Endothelial cell of umbilical vein (primary cell): ENCODE results near the gene PLXNC1.

Experiments
- EZH2 ChIP-seq: IDR thresholded peaks from 2 replicates; pipeline ENCODE4 v1.6.1; 2012; ENCODE audit warnings: borderline replicate concordance, low read depth, mild to moderate bottlenecking, moderate library complexity, low read length, inconsistent platforms; ENCODE audit not compliant: severe bottlenecking
- FOS ChIP-seq: IDR thresholded peaks from 2 replicates; pipeline ENCODE4 v1.6.1; 2011; ENCODE audit warnings: mild to moderate bottlenecking, low read length, moderate library complexity, borderline replicate concordance; ENCODE audit not compliant: insufficient read depth
- GATA2 ChIP-seq: IDR thresholded peaks from 2 replicates; pipeline ENCODE4 v1.7.0; 2011; ENCODE audit warnings: low read depth, mild to moderate bottlenecking, moderate library complexity, mixed read lengths, low read length; ENCODE audit not compliant: insufficient read length, insufficient read depth
- JUN ChIP-seq: IDR thresholded peaks from 2 replicates; pipeline ENCODE4 v1.6.1; 2011; ENCODE audit warnings: borderline replicate concordance, low read depth; ENCODE audit not compliant: insufficient read length, insufficient read depth
- POLR2A ChIP-seq: IDR thresholded peaks from 2 replicates; pipeline ENCODE4 v1.6.1; 2012; ENCODE audit warnings: low read depth, mild to moderate bottlenecking, control low read depth, low read length
- POLR2AphosphoS5 ChIP-seq: IDR thresholded peaks from 2 replicates; pipeline ENCODE4 v1.6.1; 2012; ENCODE audit warnings: low read depth, mild to moderate bottlenecking, control low read depth, low read length, moderate library complexity; ENCODE audit not compliant: insufficient read depth
- TF ChIP-seq, protein P1 (sequence below), 2 donors: IDR thresholded peaks; 1 replicate in 1 of 2; 2 replicates in 1 of 2; pipeline ENCODE4 v1.5.1; 2011; ENCODE audit warnings: low read length in 2 of 2, mild to moderate bottlenecking in 2 of 2, moderate library complexity in 2 of 2, control low read depth in 1 of 2, inconsistent platforms in 1 of 2, low read depth in 1 of 2; ENCODE audit not compliant: insufficient read depth in 1 of 2; ENCODE audit errors: extremely low read depth in 1 of 2
- TF ChIP-seq, protein P2 (sequence below): IDR thresholded peaks from 2 replicates; pipeline ENCODE4 v1.6.1; 2011; ENCODE audit not compliant: insufficient read depth, insufficient read length

DNA sequence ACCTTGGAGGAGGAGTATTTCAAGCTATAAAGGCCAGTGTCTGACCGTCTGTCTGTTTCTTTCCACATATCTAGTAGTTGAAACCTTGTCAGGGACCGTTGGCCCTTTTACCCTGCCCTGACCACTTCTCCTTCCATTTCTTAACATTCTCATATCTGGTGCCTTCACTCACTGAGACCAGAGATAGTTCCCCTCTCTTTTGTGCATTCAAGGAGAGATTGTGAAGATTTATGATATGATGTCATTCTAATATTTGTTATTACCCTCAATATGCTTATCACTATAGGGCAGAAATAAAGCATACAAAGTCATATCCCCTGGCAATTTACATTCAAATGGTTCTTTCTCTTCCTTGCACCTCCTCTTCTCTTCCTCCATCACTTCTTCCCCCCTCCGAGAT is 83.3 kb downstream of the PLXNC1 start:
- TF ChIP-seq POLR2AphosphoS5 = no peak
- TF ChIP-seq, protein P1, sequence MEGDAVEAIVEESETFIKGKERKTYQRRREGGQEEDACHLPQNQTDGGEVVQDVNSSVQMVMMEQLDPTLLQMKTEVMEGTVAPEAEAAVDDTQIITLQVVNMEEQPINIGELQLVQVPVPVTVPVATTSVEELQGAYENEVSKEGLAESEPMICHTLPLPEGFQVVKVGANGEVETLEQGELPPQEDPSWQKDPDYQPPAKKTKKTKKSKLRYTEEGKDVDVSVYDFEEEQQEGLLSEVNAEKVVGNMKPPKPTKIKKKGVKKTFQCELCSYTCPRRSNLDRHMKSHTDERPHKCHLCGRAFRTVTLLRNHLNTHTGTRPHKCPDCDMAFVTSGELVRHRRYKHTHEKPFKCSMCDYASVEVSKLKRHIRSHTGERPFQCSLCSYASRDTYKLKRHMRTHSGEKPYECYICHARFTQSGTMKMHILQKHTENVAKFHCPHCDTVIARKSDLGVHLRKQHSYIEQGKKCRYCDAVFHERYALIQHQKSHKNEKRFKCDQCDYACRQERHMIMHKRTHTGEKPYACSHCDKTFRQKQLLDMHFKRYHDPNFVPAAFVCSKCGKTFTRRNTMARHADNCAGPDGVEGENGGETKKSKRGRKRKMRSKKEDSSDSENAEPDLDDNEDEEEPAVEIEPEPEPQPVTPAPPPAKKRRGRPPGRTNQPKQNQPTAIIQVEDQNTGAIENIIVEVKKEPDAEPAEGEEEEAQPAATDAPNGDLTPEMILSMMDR (IDR thresholded peaks at IDR 0.05; ENCODE audit: extremely low read depth in 1 of 2, insufficient read depth in 1 of 2, low read depth in 1 of 2, low read length in 2 of 2) = no peak
- TF ChIP-seq POLR2A = no peak
- no peak for TF ChIP-seq EZH2
- TF ChIP-seq GATA2 = no peak
- TF ChIP-seq, protein P2, sequence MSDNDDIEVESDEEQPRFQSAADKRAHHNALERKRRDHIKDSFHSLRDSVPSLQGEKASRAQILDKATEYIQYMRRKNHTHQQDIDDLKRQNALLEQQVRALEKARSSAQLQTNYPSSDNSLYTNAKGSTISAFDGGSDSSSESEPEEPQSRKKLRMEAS = no peak
- no peak for TF ChIP-seq JUN
- TF ChIP-seq FOS = no peak
